ENCODE measurements around the gene UHRF2. TPM values are rescaled to one million over a fixed set of nuclear protein-coding genes. Genes with fewer than 3 reads are reported as not detected.

The UHRF2 gene
- total RNA-seq, 1 experiment from 2014 or later: 40.6 TPM

DNA sequence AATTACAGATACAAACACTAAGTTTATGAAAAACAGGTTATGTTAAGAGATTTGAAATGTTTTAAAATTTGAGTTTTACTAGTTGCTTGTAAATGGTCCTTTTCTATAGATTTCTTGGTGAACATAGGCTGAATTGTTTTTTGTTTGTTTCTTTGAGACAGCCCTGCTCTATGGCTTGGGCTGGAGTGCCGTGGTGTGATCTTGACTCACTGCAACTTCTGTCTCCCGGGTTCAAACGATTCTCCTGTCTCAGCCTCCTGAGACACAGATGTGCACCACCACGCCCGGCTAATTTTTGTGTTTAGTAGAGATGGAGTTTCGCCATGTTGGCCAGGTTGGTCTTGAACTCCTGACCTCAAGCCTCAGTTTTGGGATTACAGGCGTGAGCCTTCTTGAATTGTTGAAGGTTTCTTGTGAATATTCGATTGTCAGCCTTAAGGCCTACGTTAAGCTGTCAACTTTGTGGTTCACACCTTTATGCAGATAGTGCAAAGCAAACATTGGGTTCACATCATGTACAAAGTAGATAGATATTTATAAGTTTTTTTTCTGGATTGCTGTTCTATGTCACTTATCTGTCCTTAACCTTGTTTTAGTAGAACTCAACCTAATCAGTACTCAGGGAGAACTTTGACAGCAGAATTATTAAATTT, 26.2 kb downstream of the UHRF2 start (continued):
- TF ChIP-seq ZBTB33 (IDR thresholded peaks at IDR 0.05; ENCODE audit: extremely low read depth, insufficient replicate concordance, low read length) (no peak), SIN3A (IDR thresholded peaks at IDR 0.05; ENCODE audit: low read depth) (no peak), POLR2AphosphoS5 (IDR thresholded peaks at IDR 0.05; ENCODE audit: low read depth, low read length) (no peak), RAD21 (IDR thresholded peaks at IDR 0.05; ENCODE audit: low read depth) (no peak)

DNA sequence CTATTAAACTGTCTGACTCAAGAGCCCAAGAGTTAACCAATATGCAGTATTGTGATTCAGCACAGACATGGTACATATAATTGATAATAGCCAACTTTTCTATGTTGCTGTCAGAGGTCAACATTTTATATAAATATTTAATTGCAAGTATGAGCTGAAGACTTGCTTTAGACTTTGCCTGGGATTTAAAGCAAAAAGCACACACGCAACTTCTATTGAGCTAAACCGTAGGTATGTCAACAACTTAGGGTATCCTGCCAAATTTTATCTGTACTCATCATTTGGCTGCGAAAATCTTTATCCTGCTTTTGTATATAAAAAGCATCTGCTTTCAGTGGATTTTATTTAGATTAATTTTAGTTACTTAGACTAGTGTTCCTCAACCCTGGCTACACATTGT, 27.4 kb downstream of the UHRF2 start:
- intact Hi-C loops (cut with micrococcal nuclease): no loop called here
- no peaks in the 10 kb centered on the region for H3K9me3 ChIP-seq (ENCODE audit: control insufficient read depth in 1 of 2, insufficient read depth in 1 of 2, low read depth in 1 of 2, low read length in 2 of 2)
- ATAC-seq (no peak), DNase-seq (ENCODE audit: low read depth, low spot score) (no peak)
- no peaks in the 10 kb centered on the region for H3K9me2 ChIP-seq (ENCODE audit: insufficient read depth)
- no peak overlapping the region for H3K9ac ChIP-seq (ENCODE audit: low read length)
- H3K36me3 ChIP-seq (ENCODE audit: control insufficient read depth in 1 of 2, insufficient read depth in 2 of 2, low read length in 2 of 2): no peaks in the 10 kb centered on the region; a peak in 1 of 4 replicates
- no peak overlapping the region for H3K4me3 ChIP-seq (replicated peaks in 1 of 2; ENCODE audit: low read depth in 1 of 2, low read length in 2 of 2)
- BruUV-seq (replicated peaks): no TSS peak
- no peak overlapping the region for H3K27ac ChIP-seq (ENCODE audit: low read depth, low read length)
- TF ChIP-seq SRF (IDR thresholded peaks at IDR 0.05; ENCODE audit: low read depth) (no peak), YY1 (IDR thresholded peaks at IDR 0.05; ENCODE audit: extremely low read depth, insufficient replicate concordance, low read depth, low read length) (no peak), POLR2AphosphoS5 (IDR thresholded peaks at IDR 0.05; ENCODE audit: low read depth, low read length) (no peak), MAX (IDR thresholded peaks at IDR 0.05) (no peak), ZBTB33 (IDR thresholded peaks at IDR 0.05; ENCODE audit: extremely low read depth, insufficient replicate concordance, low read length) (no peak), SIN3A (IDR thresholded peaks at IDR 0.05; ENCODE audit: low read depth) (no peak)
- TF ChIP-seq, protein P1, sequence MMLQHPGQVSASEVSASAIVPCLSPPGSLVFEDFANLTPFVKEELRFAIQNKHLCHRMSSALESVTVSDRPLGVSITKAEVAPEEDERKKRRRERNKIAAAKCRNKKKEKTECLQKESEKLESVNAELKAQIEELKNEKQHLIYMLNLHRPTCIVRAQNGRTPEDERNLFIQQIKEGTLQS (IDR thresholded peaks at IDR 0.05): no peak
- no peak overlapping the region for H2AFZ ChIP-seq (ENCODE audit: low read depth, low read length, poor library complexity, severe bottlenecking)
- RAD21 ChIA-PET (ENCODE audit: low non-redundant PET in 1 of 2, low total read pairs in 2 of 2, uncharacterized antibody in 2 of 2, unreplicated experiment in 2 of 2): no interaction called here
- no peaks in the 10 kb centered on the region for H3K4me1 ChIP-seq (ENCODE audit: control insufficient read depth in 1 of 2, insufficient read depth in 2 of 2, low read length in 2 of 2)
- no peak overlapping the region for H3K4me2 ChIP-seq (ENCODE audit: low read length)
- peaks cover 14% of the 10 kb centered on the region; the same call in 1 of the 2 replicates for H4K20me1 ChIP-seq (ENCODE audit: insufficient read depth)
- POLR2A ChIA-PET: no interaction called here
- peaks cover 98% of the 10 kb centered on the region for H3K79me2 ChIP-seq (ENCODE audit: insufficient read depth, low read length)
- CTCF ChIA-PET: no interaction called here
- H3K27me3 ChIP-seq (ENCODE audit: insufficient read depth, low read length): no peaks in the 10 kb centered on the region
